GM12875 (cell line): ENCODE measurements around the gene RGS9.

ENCODE experiments used
- H3K4me3 ChIP-seq: one replicate; pipeline ENCODE4 v1.5.1; 2011; ENCODE audit warnings: low read depth, low read length, control low read depth
- CTCF ChIP-seq: IDR thresholded peaks from 2 replicates; pipeline ENCODE4 v1.5.1; 2011; ENCODE audit warnings: low read depth, mild to moderate bottlenecking, control low read depth, inconsistent platforms, low read length, moderate library complexity, borderline replicate concordance; ENCODE audit not compliant: insufficient read depth

RGS9 gene

GRCh38 chr17:65183736-65184135 is 46.6 kb downstream of the RGS9 start:
- no peak for TF ChIP-seq CTCF
- no peak overlapping the region for H3K4me3 ChIP-seq

- TF ChIP-seq CTCF = no peak
- H3K4me3 ChIP-seq = no peak overlapping the region
Observed at GRCh38 chr17:65184235-65184959, 47.2 kb downstream of the RGS9 start.

DNA sequence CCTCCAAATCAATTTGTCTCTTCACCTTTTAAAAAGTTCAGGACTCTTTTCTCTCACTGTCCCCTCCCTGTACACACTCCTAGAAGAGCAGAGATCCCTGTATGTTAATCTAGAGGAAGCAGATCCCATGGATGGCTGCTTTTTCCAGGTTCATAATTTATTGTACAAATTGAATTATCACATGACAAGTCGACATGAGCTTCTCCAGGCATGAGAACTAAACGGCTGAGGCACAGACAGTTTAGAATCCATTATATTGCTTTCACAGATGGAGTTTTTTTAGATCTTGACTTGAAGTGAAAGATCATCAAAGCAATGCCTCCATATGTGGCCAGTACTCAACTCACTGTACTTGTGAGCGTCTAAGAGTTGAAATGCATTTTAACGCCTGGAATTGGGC is 47.9 kb downstream of the RGS9 start:
- TF ChIP-seq CTCF = no peak
- H3K4me3 ChIP-seq = no peak overlapping the region

DNA sequence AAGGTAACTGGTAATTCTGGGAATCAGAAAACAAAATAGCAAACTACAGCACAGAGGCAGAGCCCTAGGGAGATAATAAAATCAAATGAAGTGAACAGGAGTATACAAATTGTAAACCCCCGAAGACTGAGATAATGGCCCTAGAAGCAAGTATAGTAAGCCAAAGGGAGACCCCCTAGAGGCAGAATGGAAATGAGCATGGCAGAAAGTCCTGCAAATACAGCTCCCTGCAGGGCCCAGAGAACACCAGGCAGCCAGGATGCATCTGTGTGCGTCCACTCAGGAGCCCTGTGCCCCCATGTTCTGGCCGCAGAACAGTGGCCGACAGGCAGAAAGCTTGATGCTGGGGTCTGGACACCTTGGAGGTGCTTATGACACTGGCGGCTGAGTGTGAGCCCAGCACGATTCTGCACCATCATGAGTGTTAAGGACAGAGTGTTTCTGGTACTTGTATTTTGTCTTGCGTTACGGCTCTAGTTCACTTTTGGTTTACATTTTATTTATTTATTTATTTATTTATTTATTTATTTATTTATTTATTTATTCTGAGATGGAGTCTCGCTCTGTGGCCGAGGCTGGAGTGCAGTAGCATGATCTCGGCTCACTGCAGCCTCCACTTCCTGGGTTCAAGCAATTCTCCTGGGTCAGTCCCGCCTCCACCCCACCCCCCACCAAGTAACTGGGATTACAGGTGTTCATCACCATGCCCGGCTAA is 48.7 kb downstream of the RGS9 start:
- H3K4me3 ChIP-seq = no peak overlapping the region
- no peak for TF ChIP-seq CTCF

GRCh38 chr17:65190467-65191097 is 53.4 kb downstream of the RGS9 start:
- TF ChIP-seq CTCF = no peak
- H3K4me3 ChIP-seq = no peak overlapping the region

DNA sequence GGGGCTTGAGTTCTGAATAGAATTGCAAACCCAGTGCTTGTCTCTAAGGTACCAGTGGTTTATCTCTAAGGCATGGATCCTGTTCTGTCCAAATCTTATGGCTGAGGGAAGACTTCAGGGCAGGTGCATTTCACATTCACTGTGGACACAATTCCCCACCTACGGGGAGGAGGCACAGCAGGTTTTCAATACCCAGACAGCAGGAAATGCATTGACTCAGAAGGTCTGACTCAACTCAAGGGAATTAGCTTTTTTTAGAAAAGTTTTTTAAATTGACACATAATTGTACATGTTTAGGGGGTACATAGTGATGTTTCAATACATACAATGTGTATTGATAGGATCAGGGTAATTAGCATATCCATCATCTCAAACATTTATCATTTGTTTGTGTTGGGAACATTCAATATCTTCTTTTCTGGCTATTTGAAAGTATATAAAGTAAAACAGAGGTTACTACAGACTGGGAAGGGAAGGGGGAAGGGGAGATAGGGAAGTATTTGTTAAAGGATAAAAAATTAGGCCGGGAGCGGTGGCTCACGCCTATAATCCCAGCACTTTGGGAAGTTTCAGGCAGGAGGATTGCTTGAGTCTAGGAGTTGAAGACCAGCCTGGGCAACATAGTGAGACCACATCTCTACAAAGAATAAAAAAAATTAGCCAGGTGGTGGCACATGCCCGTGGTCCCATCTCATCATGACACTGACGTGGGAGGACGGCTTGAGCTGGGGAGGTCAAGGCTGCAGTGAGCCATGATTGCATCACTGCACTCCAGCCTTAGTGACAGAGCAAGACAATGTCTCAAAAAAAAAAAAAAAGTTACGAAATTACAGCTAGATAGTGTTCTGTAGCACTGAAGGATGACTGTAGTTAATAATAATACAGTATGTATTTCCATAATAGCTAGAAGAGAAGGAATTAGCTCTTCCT is 54.9 kb downstream of the RGS9 start:
- no peak overlapping the region for H3K4me3 ChIP-seq
- no peak for TF ChIP-seq CTCF
